HepG2 (cell line): ENCODE data around the gene MSL2. TPM values are rescaled to one million over a fixed set of nuclear protein-coding genes. Genes with fewer than 3 reads are reported as not detected.

ENCODE experiments used
- ATAC-seq: fragments of 200-7000 bp; cut with Tn5 transposase; 3 replicates; pipeline ENCODE4 v1.9.1; 2020; ENCODE audit warnings: mild to moderate bottlenecking, moderate library complexity
- BruUV-seq: library from RNA; stranded (reverse); fragments of 400-500 nt; replicated peaks from 2 replicates; lab custom pipeline; 2021; lab: Mats Ljungman, UMichigan
- CTCF ChIA-PET: fragments of 300-600 bp; formaldehyde crosslinking; extraction: SDS; loops from one replicate; lab custom pipeline; 2021; ENCODE audit warnings: low total read pairs, inconsistent platforms, low intra/inter-chr PET ratio; lab: Yijun Ruan, JAX
- POLR2A ChIA-PET: fragments of 350-600 bp; sonication (Branson Sonifier 250); formaldehyde crosslinking; loops from one replicate; lab custom pipeline; 2020; ENCODE audit warnings: antibody characterized with exemption, inconsistent platforms; lab: Yijun Ruan, JAX
- DNase-seq: peaks from one replicate; pipeline ENCODE4 v3.0.0-alpha.2; 2015; ENCODE audit warnings: low spot score
- FAIRE-seq: peaks from 3 replicates; lab custom pipeline; 2011; peaks lifted over from hg19 to GRCh38; lab: Jason Lieb, UNC
- H2AFZ ChIP-seq: one replicate; pipeline ENCODE4 v1.6.1; 2011; ENCODE audit warnings: low read length, inconsistent platforms
- H3K27ac ChIP-seq: fragments of 300-600 bp; 3 replicates; pipeline ENCODE4 v1.8.0; 2011; ENCODE audit warnings: mixed run types, mild to moderate bottlenecking, mixed read lengths, low read length, inconsistent platforms; ENCODE audit not compliant: insufficient read depth; ENCODE audit errors: extremely low read length
- H3K27me3 ChIP-seq, 2 experiments: fragments of 200-600 bp in 1 of 2; 2 replicates in 1 of 2; 3 replicates in 1 of 2; pipeline versions ENCODE4 v1.6.0 to v1.8.0; 2011; ENCODE audit warnings: low read length in 2 of 2, mild to moderate bottlenecking in 2 of 2, moderate library complexity in 2 of 2, inconsistent platforms in 1 of 2; ENCODE audit not compliant: insufficient read depth in 2 of 2, control insufficient read depth in 1 of 2
- H3K36me3 ChIP-seq, 2 experiments: fragments of 200-600 bp in 1 of 2; replicated peaks in 1 of 2; 2 replicates in 1 of 2; 3 replicates in 1 of 2; pipeline versions ENCODE4 v1.5.1 to v1.8.0; 2011; ENCODE audit warnings: low read length in 2 of 2, inconsistent platforms in 1 of 2; ENCODE audit not compliant: insufficient read depth in 2 of 2, control insufficient read depth in 1 of 2
- H3K4me1 ChIP-seq: 2 replicates; pipeline ENCODE4 v1.5.1; 2012; ENCODE audit warnings: low read length, inconsistent platforms; ENCODE audit not compliant: insufficient read depth
- H3K4me2 ChIP-seq: 2 replicates; pipeline ENCODE4 v1.6.0; 2011; ENCODE audit warnings: low read depth, low read length, inconsistent platforms
- H3K4me3 ChIP-seq, 3 experiments: fragments of 200-600 bp in 1 of 3; sonication (generic), shearing (Covaris generic) in 1 of 3; replicated peaks in 1 of 3; 2 replicates each; pipeline ENCODE4 v1.5.1; 2011 to 2016; ENCODE audit warnings: low read length in 3 of 3, inconsistent platforms in 2 of 3, low read depth in 2 of 3, mild to moderate bottlenecking in 2 of 3, control low read depth in 1 of 3, mixed read lengths in 1 of 3; ENCODE audit not compliant: insufficient read depth in 1 of 3
- H3K79me2 ChIP-seq: one replicate; pipeline ENCODE4 v1.6.1; 2011; ENCODE audit warnings: low read length, inconsistent platforms; ENCODE audit not compliant: insufficient read depth
- H3K9ac ChIP-seq: 2 replicates; pipeline ENCODE4 v1.6.0; 2011; ENCODE audit warnings: mild to moderate bottlenecking, low read depth, low read length, inconsistent platforms; ENCODE audit not compliant: insufficient read depth
- H3K9me3 ChIP-seq: 2 replicates; pipeline ENCODE4 v1.5.1; 2012; ENCODE audit warnings: mild to moderate bottlenecking, low read length
- H4K20me1 ChIP-seq: 2 replicates; pipeline ENCODE4 v1.6.0; 2011; ENCODE audit warnings: inconsistent platforms, mild to moderate bottlenecking, low read length, moderate library complexity; ENCODE audit not compliant: insufficient read depth
- AFF4 ChIP-seq: sonication (generic); formaldehyde crosslinking; IDR thresholded peaks from 2 replicates; pipeline ENCODE4 v1.4.0; 2020; ENCODE audit warnings: missing genetic modification reagents
- BRCA1 ChIP-seq: sonication (generic); formaldehyde crosslinking; IDR thresholded peaks from 2 replicates; pipeline ENCODE4 v1.4.0; 2020; ENCODE audit warnings: missing genetic modification reagents
- ELF1 ChIP-seq: sonication (generic); formaldehyde crosslinking; IDR thresholded peaks from 2 replicates; pipeline ENCODE4 v1.4.0; 2020; ENCODE audit warnings: missing genetic modification reagents
- ERF ChIP-seq: IDR thresholded peaks from 2 replicates; pipeline ENCODE4 v1.6.1; 2018; ENCODE audit warnings: missing biosample characterization, missing genetic modification reagents
- ETV6 ChIP-seq: sonication (generic); formaldehyde crosslinking; conservative IDR thresholded peaks from 2 replicates; pipeline ENCODE4 v1.4.0; 2020; ENCODE audit warnings: missing genetic modification reagents
- IKZF5 ChIP-seq: IDR thresholded peaks from 2 replicates; pipeline ENCODE4 v1.6.1; 2018; ENCODE audit warnings: missing genetic modification reagents, mild to moderate bottlenecking, missing compliant biosample characterization
- KDM3A ChIP-seq: IDR thresholded peaks from 2 replicates; pipeline ENCODE4 v1.6.1; 2018; ENCODE audit warnings: low read depth, missing compliant biosample characterization
- KMT2B ChIP-seq: IDR thresholded peaks from 2 replicates; pipeline ENCODE4 v1.6.1; 2016; ENCODE audit warnings: missing genetic modification reagents, missing compliant biosample characterization
- MTA3 ChIP-seq: sonication (generic); formaldehyde crosslinking; IDR thresholded peaks from 2 replicates; pipeline ENCODE4 v1.4.0; 2020; ENCODE audit warnings: missing genetic modification reagents
- NFIB ChIP-seq: sonication (generic); formaldehyde crosslinking; IDR thresholded peaks from 2 replicates; pipeline ENCODE4 v1.9.0; 2021; ENCODE audit warnings: missing genetic modification reagents, mild to moderate bottlenecking, borderline replicate concordance
- POGZ ChIP-seq: sonication (generic); formaldehyde crosslinking; IDR thresholded peaks from 2 replicates; pipeline ENCODE4 v1.4.0; 2020; ENCODE audit warnings: mild to moderate bottlenecking, missing genetic modification reagents
- RBM22 ChIP-seq: fragments of 200-400 bp; formaldehyde crosslinking; optimal IDR thresholded peaks from 2 replicates; pipeline ENCODE3; 2017; ENCODE audit warnings: mild to moderate bottlenecking, low read length, moderate library complexity
- TBP ChIP-seq: sonication (generic); formaldehyde crosslinking; IDR thresholded peaks from 2 replicates; pipeline ENCODE4 v1.5.0; 2020; ENCODE audit warnings: missing genetic modification reagents
- TRIM24 ChIP-seq: sonication (generic); formaldehyde crosslinking; IDR thresholded peaks from 2 replicates; pipeline ENCODE4 v1.8.0; 2022; ENCODE audit warnings: mild to moderate bottlenecking, missing genetic modification reagents
- ZMYM3 ChIP-seq: sonication (generic); formaldehyde crosslinking; IDR thresholded peaks from 2 replicates; pipeline ENCODE4 v1.5.1; 2020; ENCODE audit warnings: mild to moderate bottlenecking, missing genetic modification reagents
- ZZZ3 ChIP-seq: sonication (generic); formaldehyde crosslinking; IDR thresholded peaks from 2 replicates; pipeline ENCODE4 v1.4.0; 2020; ENCODE audit warnings: missing genetic modification reagents, mild to moderate bottlenecking, borderline replicate concordance
- WGBS: methylation state at CpG from one replicate; pipeline ENCODE4 v1.1.6; 2017; ENCODE audit warnings: low lambda C conversion rate; 5-methylcytosine and 5-hydroxymethylcytosine counted together
- in situ Hi-C: cut with HindIII; loops from 2 replicates; pipeline ENCODE4 v1.10.0; 2017; ENCODE audit warnings: low pct_unique_long_range_greater_than_20kb; ENCODE audit not compliant: extremely low pct_ligation_motif_present
- intact Hi-C: fragments of 100-400 bp; cut with micrococcal nuclease; formaldehyde crosslinking; loops from one replicate; pipeline ENCODE4 v1.10.0; 2022; ENCODE audit not compliant: unreplicated experiment
- polyA plus RNA-seq, 8 experiments: library from polyadenylated mRNA; depleted of rRNA in 3 of 8; stranded (reverse) in 7 of 8; unstranded in 1 of 8; fragments of >200 nt; fragmentation: Illumina TruSeq in 4 of 8; extraction: Trizol in 4 of 8; gene quantifications; 2 replicates each; pipeline versions ENCODE4 v1.2.1 to v1.2.3, GENCODE V29; 2011 to 2016; ENCODE audit warnings: low read depth in 4 of 8, missing spikeins in 1 of 8, mixed read lengths in 1 of 8; ENCODE audit not compliant: insufficient read depth in 1 of 8
- total RNA-seq, 5 experiments: library from RNA; depleted of rRNA; stranded (reverse); fragments of >200 nt; fragmentation: Illumina TruSeq; extraction: Trizol; gene quantifications; 2 replicates each; pipeline ENCODE4 v1.2.3, GENCODE V29; 2016; ENCODE audit warnings: low read depth in 1 of 5

Gene MSL2
- total and polyA plus RNA-seq, 2 of the 13 experiments (the other 11 are each of a cell fraction or from before 2014, with no cell fraction given): 6.9 to 11.7 TPM

GRCh38 chr3:136152176-136152843 lies 43.8 kb downstream of the MSL2 start:
- no peaks in the 10 kb centered on the region for H3K27me3 ChIP-seq
- intact Hi-C loops (no loop called here), in situ Hi-C loops (no loop called here)
- no peaks in the 10 kb centered on the region for H3K9me3 ChIP-seq
- peaks cover 19% of the 10 kb centered on the region for H3K4me1 ChIP-seq
- no peak overlapping the region for H3K27ac ChIP-seq
- H3K79me2 ChIP-seq: peaks cover 83% of the 10 kb centered on the region
- no peak overlapping the region for H2AFZ ChIP-seq
- H3K4me2 ChIP-seq: no peak overlapping the region
- no peak for TF ChIP-seq ETV6 (CRISPR knock-in tag)
- peak; percentile 38 for TF ChIP-seq RBM22
- WGBS: 87% methylated on average over 4 of the region's 4 CpGs
- ChIA-PET CTCF (no interaction called here), POLR2A (no interaction called here)
- BruUV-seq: no TSS peak
- no peak overlapping the region for H3K9ac ChIP-seq
- H4K20me1 ChIP-seq: peaks cover 40% of the 10 kb centered on the region
- FAIRE-seq (no peak), DNase-seq (no peak), ATAC-seq (no peak)
- H3K36me3 ChIP-seq: peaks cover 8 to 29% of the 10 kb centered on the region in 2 experiments; a peak in 4 of 5 replicates
- no peak overlapping the region for H3K4me3 ChIP-seq

GRCh38 chr3:136151219-136151618 lies 44.9 kb downstream of the MSL2 start:
- Histone ChIP-seq H3K9me3 (no peaks in the 10 kb centered on the region), H3K4me3 (no peak overlapping the region), H3K4me2 (no peak overlapping the region), H3K27me3 (no peaks in the 10 kb centered on the region), H3K4me1 (peaks cover 24% of the 10 kb centered on the region), H2AFZ (no peak overlapping the region), H3K79me2 (peaks cover 77% of the 10 kb centered on the region), H3K27ac (no peak overlapping the region), H3K36me3 (peaks cover 8 to 29% of the 10 kb centered on the region in 2 experiments; a peak in 4 of 5 replicates), H3K9ac (no peak overlapping the region), H4K20me1 (peaks cover 35% of the 10 kb centered on the region)
- WGBS: 98% methylated on average over 10 of the region's 10 CpGs
- CTCF ChIA-PET: no interaction called here
- in situ Hi-C loops: no loop called here
- ATAC-seq: no peak
- FAIRE-seq: no peak
- no peak for DNase-seq
- POLR2A ChIA-PET: no interaction called here
- no TSS peak for BruUV-seq
- intact Hi-C loops: no loop called here
- no peak for TF ChIP-seq POGZ
- TF ChIP-seq ZMYM3 (CRISPR knock-in tag): no peak
- no peak for TF ChIP-seq ZZZ3 (CRISPR knock-in tag)
- no peak for TF ChIP-seq BRCA1 (CRISPR knock-in tag)
- no peak for TF ChIP-seq NFIB (CRISPR knock-in tag)
- no peak for TF ChIP-seq MTA3 (CRISPR knock-in tag)
- no peak for TF ChIP-seq TRIM24 (CRISPR knock-in tag)
- no peak for TF ChIP-seq IKZF5 (CRISPR knock-in tag)
- TF ChIP-seq KMT2B (CRISPR knock-in tag): no peak
- TF ChIP-seq ELF1: no peak
- no peak for TF ChIP-seq ERF (CRISPR knock-in tag)
- no peak for TF ChIP-seq TBP
- no peak for TF ChIP-seq AFF4 (CRISPR knock-in tag)
- no peak for TF ChIP-seq KDM3A (CRISPR knock-in tag)
